HG03135 (cell line): ENCODE data around the gene GUCY2D.

Experiments used
- ATAC-seq: cut with Tn5 transposase; IDR thresholded peaks from one replicate; pipeline ENCODE4 v1.9.1; 2021; ENCODE audit warnings: mild to moderate bottlenecking, moderate library complexity; ENCODE audit not compliant: unreplicated experiment

Gene GUCY2D

GRCh38 chr17:7989781-7990655 is 12.4 kb upstream of the GUCY2D start:
- ATAC-seq: peak; percentile 81

- ATAC-seq: no peak
These were observed 9.9 kb upstream of the GUCY2D start for GRCh38 chr17:7992516-7992915.

GRCh38 chr17:7992924-7993323 is 9.5 kb upstream of the GUCY2D start:
- ATAC-seq: no peak

GRCh38 chr17:7993972-7994589 is 8.3 kb upstream of the GUCY2D start:
- ATAC-seq: no peak

GRCh38 chr17:7995724-7996123 is 6.7 kb upstream of the GUCY2D start:
- no peak for ATAC-seq

GRCh38 chr17:7997186-7997585 is 5.2 kb upstream of the GUCY2D start:
- ATAC-seq: no peak

GRCh38 chr17:8002721-8003593 is 542 bp downstream of the GUCY2D start:
- no peak for ATAC-seq

GRCh38 chr17:8003594-8004181 is 1.3 kb downstream of the GUCY2D start:
- no peak for ATAC-seq

GRCh38 chr17:8004899-8005298 is 2.5 kb downstream of the GUCY2D start:
- no peak for ATAC-seq

GRCh38 chr17:8005357-8005756 is 2.9 kb downstream of the GUCY2D start:
- ATAC-seq: no peak

GRCh38 chr17:8005967-8006730 is 3.7 kb downstream of the GUCY2D start:
- ATAC-seq: no peak

GRCh38 chr17:8006836-8007680 is 4.6 kb downstream of the GUCY2D start:
- ATAC-seq: no peak

- ATAC-seq: no peak
These were observed 5.4 kb downstream of the GUCY2D start for GRCh38 chr17:8007836-8008235.

GRCh38 chr17:8012045-8012580 is 9.7 kb downstream of the GUCY2D start:
- ATAC-seq: no peak

- no peak for ATAC-seq
These were observed 10.7 kb downstream of the GUCY2D start for GRCh38 chr17:8012996-8013640.

GRCh38 chr17:8013731-8014557 is 11.5 kb downstream of the GUCY2D start:
- ATAC-seq: no peak

GRCh38 chr17:8014558-8014850 is 12.1 kb downstream of the GUCY2D start:
- no peak for ATAC-seq
